ENCODE measurements around the gene DEDD. TPM values are rescaled to one million over a fixed set of nuclear protein-coding genes. Genes with fewer than 3 reads are reported as not detected.

Gene DEDD
- total and polyA plus RNA-seq, 2 of the 13 experiments (the other 11 are each of a cell fraction or from before 2014, with no cell fraction given) = 12.6 to 27.8 TPM

- TF ChIP-seq ZNF276 (CRISPR knock-in tag; IDR thresholded peaks at IDR 0.05; ENCODE audit: low read depth) (0 out of 2 replicates have a peak, but pooled peaks have one; percentile 16), ZNF792 (CRISPR knock-in tag; IDR thresholded peaks at IDR 0.05) (no peak), ZNF430 (CRISPR knock-in tag; IDR thresholded peaks at IDR 0.05) (no peak), CREB1 (IDR thresholded peaks at IDR 0.05) (no peak), CREB1 (CRISPR knock-in tag; IDR thresholded peaks at IDR 0.05) (peak; percentile 63), RFX5 (IDR thresholded peaks at IDR 0.05; ENCODE audit: low read depth, low read length) (no peak), SIN3B (IDR thresholded peaks at IDR 0.05; ENCODE audit: low read length) (no peak), POLR2AphosphoS5 (IDR thresholded peaks at IDR 0.05; ENCODE audit: low read depth, low read length) (peak; percentile 53; the same call in 1 of the 2 replicates), ZNF605 (CRISPR knock-in tag; IDR thresholded peaks at IDR 0.05) (no peak), IKZF1 (IDR thresholded peaks at IDR 0.05) (no peak), ZNF567 (CRISPR knock-in tag; IDR thresholded peaks at IDR 0.05; ENCODE audit: borderline replicate concordance) (no peak), REST (IDR thresholded peaks at IDR 0.05; ENCODE audit: borderline replicate concordance in 1 of 2, low read depth in 1 of 2, low read length in 2 of 2) (no peak), FOXK2 (IDR thresholded peaks at IDR 0.05) (no peak), ZNF136 (CRISPR knock-in tag; IDR thresholded peaks at IDR 0.05; ENCODE audit: low read depth) (no peak), ZNF180 (CRISPR knock-in tag; IDR thresholded peaks at IDR 0.05; ENCODE audit: borderline replicate concordance, low read depth) (no peak), ZNF260 (CRISPR knock-in tag; IDR thresholded peaks at IDR 0.05; ENCODE audit: borderline replicate concordance, low read depth) (no peak), PRDM15 (CRISPR knock-in tag; IDR thresholded peaks at IDR 0.05) (peak; percentile 94)
- TF ChIP-seq, protein P1, sequence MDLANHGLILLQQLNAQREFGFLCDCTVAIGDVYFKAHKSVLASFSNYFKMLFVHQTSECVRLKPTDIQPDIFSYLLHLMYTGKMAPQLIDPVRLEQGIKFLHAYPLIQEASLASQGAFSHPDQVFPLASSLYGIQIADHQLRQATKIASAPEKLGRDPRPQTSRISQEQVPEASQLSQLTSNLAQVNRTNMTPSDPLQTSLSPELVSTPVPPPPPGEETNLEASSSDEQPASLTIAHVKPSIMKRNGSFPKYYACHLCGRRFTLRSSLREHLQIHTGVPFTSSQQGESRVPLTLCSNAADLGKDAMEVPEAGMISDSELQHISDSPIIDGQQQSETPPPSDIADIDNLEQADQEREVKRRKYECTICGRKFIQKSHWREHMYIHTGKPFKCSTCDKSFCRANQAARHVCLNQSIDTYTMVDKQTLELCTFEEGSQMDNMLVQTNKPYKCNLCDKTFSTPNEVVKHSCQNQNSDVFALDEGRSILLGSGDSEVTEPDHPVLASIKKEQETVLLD (CRISPR knock-in tag; IDR thresholded peaks at IDR 0.05; ENCODE audit: low read depth) = peak; percentile 99
- TF ChIP-seq, protein P2, sequence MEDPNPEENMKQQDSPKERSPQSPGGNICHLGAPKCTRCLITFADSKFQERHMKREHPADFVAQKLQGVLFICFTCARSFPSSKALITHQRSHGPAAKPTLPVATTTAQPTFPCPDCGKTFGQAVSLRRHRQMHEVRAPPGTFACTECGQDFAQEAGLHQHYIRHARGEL (CRISPR knock-in tag; IDR thresholded peaks at IDR 0.05) = no peak
Observed at GRCh38 chr1:161132410-161133219, at the start of gene DEDD (continued).

Data from HepG2 (cell line).